ENCODE results near the gene TSC22D4.

GRCh38 chr7:100455206-100455605 is 23.8 kb downstream of the TSC22D4 start:
- TF ChIP-seq CTCF (IDR thresholded peaks at IDR 0.05; ENCODE audit: low read depth, low read length, missing input control) (no peak), GABPA (IDR thresholded peaks at IDR 0.05 in 1 of 2, conservative IDR thresholded peaks at IDR 0.05 in 1 of 2) (no peak), MAX (IDR thresholded peaks at IDR 0.05) (no peak), HNF4A (conservative IDR thresholded peaks at IDR 0.05) (no peak)

Measured in liver (tissue), 3 donors.